Fibroblast of lung (primary cell): ENCODE measurements around the gene NMRK2. TPM values are rescaled to one million over a fixed set of nuclear protein-coding genes. Genes with fewer than 3 reads are reported as not detected.
"Not testable (repeated sequence)": the region's sequence is repeated elsewhere in the genome, so short reads cannot be mapped to it uniquely, and the experiment has no call there.

Experiments
- DNase-seq, 2 donors: peaks; one replicate each; pipeline versions ENCODE4 v3.0.0 to v3.0.0-alpha.2; 2010; ENCODE audit warnings: low read depth in 2 of 2
- H2AFZ ChIP-seq: 2 replicates; pipeline ENCODE4 v1.5.1; 2012; ENCODE audit warnings: low read length, control low read depth, inconsistent platforms
- H3K27ac ChIP-seq: 2 replicates; pipeline ENCODE4 v1.5.1; 2011; ENCODE audit warnings: low read length, control low read depth; ENCODE audit not compliant: insufficient read depth
- H3K27me3 ChIP-seq: 2 replicates; pipeline ENCODE4 v1.5.1; 2011; ENCODE audit warnings: mild to moderate bottlenecking, low read length; ENCODE audit not compliant: control insufficient read depth, insufficient read depth
- H3K36me3 ChIP-seq: 2 replicates; pipeline ENCODE4 v1.5.1; 2011; ENCODE audit warnings: low read length; ENCODE audit not compliant: control insufficient read depth, insufficient read depth
- H3K4me1 ChIP-seq: 2 replicates; pipeline ENCODE4 v1.5.1; 2011; ENCODE audit warnings: low read length; ENCODE audit not compliant: control insufficient read depth, insufficient read depth; ENCODE audit errors: extremely low read depth
- H3K4me2 ChIP-seq: 2 replicates; pipeline ENCODE4 v1.5.1; 2011; ENCODE audit warnings: low read length, control low read depth; ENCODE audit not compliant: insufficient read depth; ENCODE audit errors: extremely low read depth
- H3K4me3 ChIP-seq, 4 experiments: fragments of 200-600 bp in 1 of 4; sonication (generic) in 1 of 4; replicated peaks in 1 of 4; 2 replicates each; pipeline ENCODE4 v1.5.1; 2011 to 2016; ENCODE audit warnings: low read length in 4 of 4, low read depth in 3 of 4, mild to moderate bottlenecking in 3 of 4, control low read depth in 2 of 4, inconsistent platforms in 1 of 4, mixed read lengths in 1 of 4; ENCODE audit not compliant: insufficient read depth in 1 of 4; ENCODE audit errors: control extremely low read depth in 1 of 4
- H3K79me2 ChIP-seq: 2 replicates; pipeline ENCODE4 v1.5.1; 2012; ENCODE audit warnings: mild to moderate bottlenecking, low read length, inconsistent platforms; ENCODE audit not compliant: control insufficient read depth, insufficient read depth
- H3K9ac ChIP-seq: 2 replicates; pipeline ENCODE4 v1.5.1; 2011; ENCODE audit warnings: mild to moderate bottlenecking, low read length, control low read depth; ENCODE audit not compliant: insufficient read depth
- H3K9me3 ChIP-seq: 2 replicates; pipeline ENCODE4 v1.5.1; 2012; ENCODE audit warnings: low read depth, low read length; ENCODE audit not compliant: control insufficient read depth, insufficient read depth
- H4K20me1 ChIP-seq: 2 replicates; pipeline ENCODE4 v1.5.1; 2011; ENCODE audit warnings: low read length; ENCODE audit not compliant: control insufficient read depth, insufficient read depth; ENCODE audit errors: extremely low read depth
- EZH2 ChIP-seq: IDR thresholded peaks from 2 replicates; pipeline ENCODE4 v1.5.1; 2012; ENCODE audit warnings: low read length, control low read depth, mild to moderate bottlenecking; ENCODE audit errors: missing control alignments
- polyA plus RNA-seq, 2 donors: library from polyadenylated mRNA; depleted of rRNA in 1 of 2; stranded (reverse) in 1 of 2; unstranded in 1 of 2; fragments of >200 nt; gene quantifications; 2 replicates each; pipeline ENCODE4 v1.2.1, GENCODE V29; 2011 to 2012; ENCODE audit warnings: missing spikeins in 1 of 2
- total RNA-seq: library from RNA; depleted of rRNA; stranded (reverse); fragments of >200 nt; gene quantifications from 2 replicates; pipeline ENCODE4 v1.2.1, GENCODE V29; 2014
- TF ChIP-seq, protein P1 (sequence below), 2 donors: IDR thresholded peaks in 1 of 2; conservative IDR thresholded peaks in 1 of 2; 1 replicate in 1 of 2; 2 replicates in 1 of 2; pipeline ENCODE4 v1.5.1; 2011 to 2012; ENCODE audit warnings: low read length in 2 of 2, control low read depth in 1 of 2, inconsistent platforms in 1 of 2, low read depth in 1 of 2, mild to moderate bottlenecking in 1 of 2

Gene NMRK2
- total and polyA plus RNA-seq, 2 donors (not counting 1 experiment from before 2014, with no cell fraction given): not detected

DNA sequence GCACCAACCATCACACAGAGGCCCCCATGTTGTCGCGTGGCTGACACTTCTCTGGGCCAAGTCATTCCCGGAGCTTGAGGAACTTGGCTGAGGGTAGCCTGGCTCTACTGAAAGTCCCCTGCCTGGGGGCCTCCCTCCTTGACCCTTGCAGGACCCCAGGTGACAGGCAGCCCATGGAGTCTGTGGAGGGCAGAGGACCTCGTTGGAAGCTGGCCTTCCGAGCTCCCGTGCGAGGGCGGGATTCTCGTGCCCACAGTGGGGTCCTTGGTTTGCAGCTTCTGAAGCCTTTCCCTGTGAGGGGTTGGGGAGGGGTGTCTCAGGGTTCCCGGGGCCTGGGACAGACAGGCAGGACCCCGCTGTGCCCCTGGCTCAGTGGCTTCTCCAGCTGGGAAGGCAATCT, 16.4 kb downstream of the NMRK2 start:
- H3K4me3 ChIP-seq: no peak overlapping the region
- no peaks in the 10 kb centered on the region for H3K9me3 ChIP-seq
- H3K4me2 ChIP-seq: no peak overlapping the region
- no peaks in the 10 kb centered on the region for H4K20me1 ChIP-seq
- H3K27ac ChIP-seq: no peak overlapping the region
- no peak for DNase-seq
- H3K4me1 ChIP-seq: peaks cover 6% of the 10 kb centered on the region
- TF ChIP-seq, protein P1, sequence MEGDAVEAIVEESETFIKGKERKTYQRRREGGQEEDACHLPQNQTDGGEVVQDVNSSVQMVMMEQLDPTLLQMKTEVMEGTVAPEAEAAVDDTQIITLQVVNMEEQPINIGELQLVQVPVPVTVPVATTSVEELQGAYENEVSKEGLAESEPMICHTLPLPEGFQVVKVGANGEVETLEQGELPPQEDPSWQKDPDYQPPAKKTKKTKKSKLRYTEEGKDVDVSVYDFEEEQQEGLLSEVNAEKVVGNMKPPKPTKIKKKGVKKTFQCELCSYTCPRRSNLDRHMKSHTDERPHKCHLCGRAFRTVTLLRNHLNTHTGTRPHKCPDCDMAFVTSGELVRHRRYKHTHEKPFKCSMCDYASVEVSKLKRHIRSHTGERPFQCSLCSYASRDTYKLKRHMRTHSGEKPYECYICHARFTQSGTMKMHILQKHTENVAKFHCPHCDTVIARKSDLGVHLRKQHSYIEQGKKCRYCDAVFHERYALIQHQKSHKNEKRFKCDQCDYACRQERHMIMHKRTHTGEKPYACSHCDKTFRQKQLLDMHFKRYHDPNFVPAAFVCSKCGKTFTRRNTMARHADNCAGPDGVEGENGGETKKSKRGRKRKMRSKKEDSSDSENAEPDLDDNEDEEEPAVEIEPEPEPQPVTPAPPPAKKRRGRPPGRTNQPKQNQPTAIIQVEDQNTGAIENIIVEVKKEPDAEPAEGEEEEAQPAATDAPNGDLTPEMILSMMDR (conservative IDR thresholded peaks at IDR 0.05 in 1 of 2, IDR thresholded peaks at IDR 0.05 in 1 of 2; ENCODE audit: low read depth in 1 of 2, low read length in 2 of 2): no peak
- TF ChIP-seq EZH2: no peak
- H3K79me2 ChIP-seq: no peaks in the 10 kb centered on the region
- no peak overlapping the region for H3K9ac ChIP-seq
- no peaks in the 10 kb centered on the region for H3K27me3 ChIP-seq
- no peak overlapping the region for H2AFZ ChIP-seq
- H3K36me3 ChIP-seq: no peaks in the 10 kb centered on the region

GRCh38 chr19:3949997-3950859, 17.4 kb downstream of the NMRK2 start:
- Histone ChIP-seq H3K9ac (no peak overlapping the region), H4K20me1 (no peaks in the 10 kb centered on the region), H3K27me3 (no peaks in the 10 kb centered on the region), H2AFZ (no peak overlapping the region), H3K4me2 (no peak overlapping the region), H3K36me3 (no peaks in the 10 kb centered on the region), H3K27ac (no peak overlapping the region), H3K4me1 (peaks cover 6% of the 10 kb centered on the region), H3K79me2 (no peaks in the 10 kb centered on the region), H3K9me3 (no peaks in the 10 kb centered on the region), H3K4me3 (no peak overlapping the region)
- TF ChIP-seq, protein P1 (conservative IDR thresholded peaks at IDR 0.05 in 1 of 2, IDR thresholded peaks at IDR 0.05 in 1 of 2; ENCODE audit: low read depth in 1 of 2, low read length in 2 of 2): no peak
- TF ChIP-seq EZH2: no peak
- no peak for DNase-seq

- Histone ChIP-seq H4K20me1 (no peaks in the 10 kb centered on the region), H3K4me1 (peaks cover 6% of the 10 kb centered on the region), H3K36me3 (peaks cover 3% of the 10 kb centered on the region), H3K9me3 (no peaks in the 10 kb centered on the region), H3K79me2 (no peaks in the 10 kb centered on the region), H3K4me2 (peak overlapping the region; percentile 45), H2AFZ (no peak overlapping the region), H3K27ac (no peak overlapping the region), H3K9ac (no peak overlapping the region), H3K27me3 (no peaks in the 10 kb centered on the region), H3K4me3 (no peak overlapping the region)
- DNase-seq: peak in 1 of 2 donors; percentile 9
- TF ChIP-seq, protein P1 (conservative IDR thresholded peaks at IDR 0.05 in 1 of 2, IDR thresholded peaks at IDR 0.05 in 1 of 2; ENCODE audit: low read depth in 1 of 2, low read length in 2 of 2): no peak
- TF ChIP-seq EZH2: no peak
Observed at GRCh38 chr19:3950871-3951861, 18.3 kb downstream of the NMRK2 start.

- not testable (repeated sequence) for H3K4me2 ChIP-seq, DNase-seq, H3K9ac ChIP-seq, H3K36me3 ChIP-seq, H3K9me3 ChIP-seq, H3K27ac ChIP-seq, H3K27me3 ChIP-seq, H3K4me1 ChIP-seq, H3K79me2 ChIP-seq, H2AFZ ChIP-seq, H3K4me3 ChIP-seq, H4K20me1 ChIP-seq
Observed at GRCh38 chr19:3952755-3953276, 19.9 kb downstream of the NMRK2 start.
